Lower lobe of right lung (tissue), 2 donors: ENCODE results near the gene TANGO2. TPM values are rescaled to one million over a fixed set of nuclear protein-coding genes. Genes with fewer than 3 reads are reported as not detected.
A peak's percentile ranks its signal among the peaks of the same experiment; 100 is the strongest.

Experiments used
- ATAC-seq, 2 donors: fragments of 200-7000 bp; cut with Tn5 transposase; one replicate each; pipeline ENCODE4 v1.9.1; 2020 to 2022; ENCODE audit warnings: mild to moderate bottlenecking in 2 of 2, moderate library complexity in 2 of 2
- DNase-seq: peaks from one replicate; pipeline ENCODE4 v3.0.0-alpha.2; 2020
- H3K27ac ChIP-seq: fragments of 200-600 bp; one replicate; pipeline ENCODE4 v1.8.0; 2022
- H3K27me3 ChIP-seq: fragments of 200-600 bp; one replicate; pipeline ENCODE4 v1.8.0; 2022; ENCODE audit warnings: low read depth
- H3K36me3 ChIP-seq: fragments of 200-600 bp; one replicate; pipeline ENCODE4 v1.8.0; 2022; ENCODE audit warnings: mild to moderate bottlenecking
- H3K4me1 ChIP-seq: fragments of 200-600 bp; one replicate; pipeline ENCODE4 v1.8.0; 2022
- H3K4me3 ChIP-seq: fragments of 200-600 bp; one replicate; pipeline ENCODE4 v1.8.0; 2022; ENCODE audit warnings: mild to moderate bottlenecking
- H3K9me3 ChIP-seq: fragments of 200-600 bp; one replicate; pipeline ENCODE4 v1.8.0; 2022
- intact Hi-C: fragments of 100-400 bp; cut with DNase I; formaldehyde crosslinking; loops from one replicate; pipeline ENCODE4 v1.11.0; 2022
- long read RNA-seq: library from polyadenylated mRNA; unstranded; transcript quantifications from one replicate; pipeline ENCODE4 v2.0.0, GENCODE V29; 2021
- total RNA-seq: library from RNA; stranded (reverse); fragmentation: NEBNext Ultra II Directional; extraction: Animal tissue kit (Norgen Biotek cat#: 25700); gene quantifications from one replicate; pipeline ENCODE4 v1.2.1, GENCODE V29; 2021
- TF ChIP-seq, protein P1 (sequence below): fragments of 200-600 bp; IDR thresholded peaks from one replicate; pipeline ENCODE4 v1.8.0; 2022; ENCODE audit warnings: antibody characterized with exemption, mild to moderate bottlenecking
- donor health status: DM: no; HTN: yes; CAD: no; lungs with severe emphysema.

The TANGO2 gene
- total RNA-seq, result 45.1 TPM
- long read RNA-seq, transcript TANGO2-202 (7 exons, 2,011 nt), result minor isoform, 7 of 95 reads
- long read RNA-seq, transcript TANGO2-201 (9 exons, 2,273 nt), result major isoform, 11 of 95 reads
- long read RNA-seq, partial matches to known transcripts, result 25 of 95 reads
- long read RNA-seq, other reads (novel, unspliced or antisense), result 48 of 95 reads

DNA sequence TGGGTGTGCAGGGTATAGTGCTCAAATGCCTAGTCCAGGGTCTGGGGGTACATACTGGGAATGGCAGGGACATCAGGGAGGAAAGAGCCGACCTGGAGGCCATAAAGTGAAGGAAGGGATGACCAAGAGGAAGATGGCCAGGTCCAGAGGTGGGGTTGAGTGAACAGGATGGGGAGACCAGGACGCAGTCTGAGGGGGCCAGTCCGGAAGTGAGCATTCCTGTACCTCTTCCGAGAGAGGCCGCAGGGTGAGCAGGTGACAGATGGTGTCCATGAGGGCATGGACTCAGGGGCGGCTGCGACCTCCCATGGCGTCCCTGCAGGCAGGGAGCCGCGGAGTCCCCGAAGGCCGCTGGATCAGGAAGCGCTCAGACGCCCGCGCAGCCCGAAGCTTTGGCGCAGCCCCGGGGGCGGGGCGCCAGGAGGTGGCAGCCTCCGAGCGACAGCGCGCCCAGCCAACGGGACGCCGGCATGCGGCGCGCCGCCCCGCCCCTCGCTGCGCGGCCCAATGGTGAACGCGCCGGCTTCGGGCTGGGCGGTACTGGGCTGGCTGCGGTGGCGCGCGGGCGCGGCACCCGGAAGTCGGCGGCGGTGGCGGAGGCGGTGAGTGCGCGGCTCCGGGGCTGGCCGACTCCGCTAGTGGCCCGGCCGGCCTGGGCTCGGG lies at the start of gene TANGO2:
TANGO2 (plus strand) TSS at position 578 of the 663 bp plus-strand sequence. CDS start 15,689 bp downstream, outside the sequence.
- Histone ChIP-seq H3K9me3 (no peaks in the 10 kb centered on the region), H3K27ac (peak within 1 kb of the TSS; percentile 96), H3K36me3 (peaks cover 9% of the 10 kb centered on the region), H3K27me3 (no peaks in the 10 kb centered on the region), H3K4me3 (peak within 1 kb of the TSS; percentile 99), H3K4me1 (peaks cover 42% of the 10 kb centered on the region)
- TF ChIP-seq, protein P1, sequence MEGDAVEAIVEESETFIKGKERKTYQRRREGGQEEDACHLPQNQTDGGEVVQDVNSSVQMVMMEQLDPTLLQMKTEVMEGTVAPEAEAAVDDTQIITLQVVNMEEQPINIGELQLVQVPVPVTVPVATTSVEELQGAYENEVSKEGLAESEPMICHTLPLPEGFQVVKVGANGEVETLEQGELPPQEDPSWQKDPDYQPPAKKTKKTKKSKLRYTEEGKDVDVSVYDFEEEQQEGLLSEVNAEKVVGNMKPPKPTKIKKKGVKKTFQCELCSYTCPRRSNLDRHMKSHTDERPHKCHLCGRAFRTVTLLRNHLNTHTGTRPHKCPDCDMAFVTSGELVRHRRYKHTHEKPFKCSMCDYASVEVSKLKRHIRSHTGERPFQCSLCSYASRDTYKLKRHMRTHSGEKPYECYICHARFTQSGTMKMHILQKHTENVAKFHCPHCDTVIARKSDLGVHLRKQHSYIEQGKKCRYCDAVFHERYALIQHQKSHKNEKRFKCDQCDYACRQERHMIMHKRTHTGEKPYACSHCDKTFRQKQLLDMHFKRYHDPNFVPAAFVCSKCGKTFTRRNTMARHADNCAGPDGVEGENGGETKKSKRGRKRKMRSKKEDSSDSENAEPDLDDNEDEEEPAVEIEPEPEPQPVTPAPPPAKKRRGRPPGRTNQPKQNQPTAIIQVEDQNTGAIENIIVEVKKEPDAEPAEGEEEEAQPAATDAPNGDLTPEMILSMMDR, result no peak
- intact Hi-C loops, result no loop called here
- ATAC-seq (peak; percentile 93 to 95), DNase-seq (peak; percentile 94)

- Histone ChIP-seq H3K9me3 (no peaks in the 10 kb centered on the region), H3K27ac (no peak overlapping the region), H3K4me3 (peak overlapping the region; percentile 17), H3K4me1 (peaks cover 13% of the 10 kb centered on the region), H3K27me3 (no peaks in the 10 kb centered on the region), H3K36me3 (peaks cover 66% of the 10 kb centered on the region)
- TF ChIP-seq, protein P1, result no peak
- ATAC-seq (peak; percentile 53 to 63), DNase-seq (peak; percentile 69)
- intact Hi-C loops, result no loop called here
These were observed 49.4 kb upstream of the TANGO2 start for GRCh38 chr22:19971276-19972124.

DNA sequence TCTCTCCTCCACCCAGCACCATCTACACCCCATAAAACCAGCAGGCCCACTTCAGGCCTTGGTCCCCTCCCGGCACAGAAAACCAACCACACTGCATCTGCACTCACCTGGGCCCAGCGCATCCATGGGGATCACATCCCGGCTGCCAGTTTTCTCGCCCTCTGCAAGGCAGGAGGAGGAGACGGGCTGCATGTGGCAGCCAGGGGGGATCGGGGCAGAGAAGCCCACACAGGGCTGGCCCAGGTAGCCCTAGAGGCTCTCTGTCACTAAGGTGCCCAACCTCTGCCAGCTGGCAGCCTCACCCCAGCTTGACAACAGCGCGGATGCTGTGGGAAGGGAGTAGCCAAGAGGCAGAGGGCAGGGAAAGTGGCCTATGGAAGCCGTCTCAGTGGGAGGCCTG lies 48.7 kb upstream of the TANGO2 start:
- TF ChIP-seq, protein P1, result no peak
- Histone ChIP-seq H3K27me3 (no peaks in the 10 kb centered on the region), H3K27ac (no peak overlapping the region), H3K4me3 (no peak overlapping the region), H3K36me3 (peaks cover 61% of the 10 kb centered on the region), H3K4me1 (peaks cover 13% of the 10 kb centered on the region), H3K9me3 (no peaks in the 10 kb centered on the region)
- ATAC-seq (no peak), DNase-seq (no peak)
- intact Hi-C loops, result no loop called here

GRCh38 chr22:19972652-19973550 lies 48.0 kb upstream of the TANGO2 start:
- peaks cover 55% of the 10 kb centered on the region for H3K36me3 ChIP-seq
- TF ChIP-seq, protein P1, result no peak
- intact Hi-C loops, result no loop called here
- no peak overlapping the region for H3K4me3 ChIP-seq
- peaks cover 13% of the 10 kb centered on the region for H3K4me1 ChIP-seq
- no peak overlapping the region for H3K27ac ChIP-seq
- no peaks in the 10 kb centered on the region for H3K27me3 ChIP-seq
- ATAC-seq, result no peak
- DNase-seq, result no peak
- no peaks in the 10 kb centered on the region for H3K9me3 ChIP-seq
